ENCODE data around the gene SLC38A4. TPM values are rescaled to one million over a fixed set of nuclear protein-coding genes. Genes with fewer than 3 reads are reported as not detected.

The SLC38A4 gene
- total RNA-seq, 1 experiment from 2014 or later: 2.7 TPM

- no peak for DNase-seq (ENCODE audit: low read depth)
Measured at GRCh38 chr12:46815809-46816208, 10.0 kb downstream of the SLC38A4 start.

DNA sequence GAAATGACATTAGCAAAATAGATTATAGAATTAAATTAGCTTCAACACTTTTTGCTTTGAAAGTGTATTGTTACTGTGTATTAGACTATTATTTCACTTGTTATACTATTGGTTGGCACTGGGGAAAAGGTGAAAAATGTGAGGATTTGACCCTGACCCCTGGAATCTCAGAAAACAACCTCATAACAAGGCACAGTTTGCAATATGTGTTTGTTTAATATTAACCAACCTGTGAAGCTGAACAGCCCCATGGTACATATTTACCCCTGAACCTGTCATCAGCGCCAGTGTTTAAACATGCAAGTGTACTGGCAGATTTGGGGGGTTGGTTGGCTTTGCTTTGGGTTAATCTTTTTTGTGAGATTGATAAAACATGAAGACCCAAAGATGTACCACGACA is 11.7 kb downstream of the SLC38A4 start:
- DNase-seq (ENCODE audit: low read depth): no peak

GRCh38 chr12:46811185-46811584 is 14.6 kb downstream of the SLC38A4 start:
- DNase-seq (ENCODE audit: low read depth): no peak

- no peak for DNase-seq (ENCODE audit: low read depth)
Measured at GRCh38 chr12:46808955-46809697, 16.7 kb downstream of the SLC38A4 start.

DNA sequence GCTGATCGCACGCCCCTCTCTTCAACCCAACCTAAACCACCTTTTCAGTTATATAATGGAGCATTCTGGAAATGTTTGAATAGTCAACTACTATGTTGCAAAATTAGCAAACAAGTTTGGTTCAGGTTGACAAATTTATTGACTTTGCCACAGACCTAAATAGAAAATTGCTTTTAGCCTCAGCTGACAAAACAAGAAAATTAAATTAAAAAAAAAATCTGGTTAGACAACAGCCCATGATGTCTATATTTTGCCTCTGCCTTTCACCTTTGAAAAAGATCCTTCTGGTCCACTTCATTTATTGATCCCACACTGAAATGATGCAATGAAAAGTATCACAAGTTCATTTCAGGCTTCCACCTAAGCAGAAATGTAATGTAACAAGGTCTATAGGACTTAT is 17.5 kb downstream of the SLC38A4 start:
- no peak for DNase-seq (ENCODE audit: low read depth)

GRCh38 chr12:46804054-46804453 is 21.7 kb downstream of the SLC38A4 start:
- no peak for DNase-seq (ENCODE audit: low read depth)

DNA sequence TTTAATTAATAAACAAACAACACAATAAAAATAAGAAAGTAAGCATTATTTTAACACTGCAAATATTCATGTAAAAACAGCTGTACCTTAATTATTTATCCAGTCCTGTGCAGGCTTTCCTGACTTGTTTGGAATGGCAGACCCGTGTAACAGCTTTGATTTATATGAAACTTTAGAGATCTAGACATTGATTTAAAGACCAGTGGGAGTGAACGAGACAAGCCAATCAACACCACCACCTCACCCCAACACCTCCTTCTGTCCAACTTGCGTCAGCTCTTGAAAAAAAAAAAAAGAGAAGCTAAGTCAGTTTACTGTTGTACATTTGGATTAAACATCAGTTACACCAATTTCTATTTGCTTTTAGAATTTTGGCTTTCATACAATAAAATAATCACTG is 22.3 kb downstream of the SLC38A4 start:
- DNase-seq (ENCODE audit: low read depth): no peak

- no peak for DNase-seq (ENCODE audit: low read depth)
Measured at GRCh38 chr12:46801293-46801692, 24.5 kb downstream of the SLC38A4 start.

- no peak for DNase-seq (ENCODE audit: low read depth)
Measured at GRCh38 chr12:46800160-46800559, 25.6 kb downstream of the SLC38A4 start.

- no peak for DNase-seq (ENCODE audit: low read depth)
Measured at GRCh38 chr12:46798648-46799047, 27.1 kb downstream of the SLC38A4 start.

DNA sequence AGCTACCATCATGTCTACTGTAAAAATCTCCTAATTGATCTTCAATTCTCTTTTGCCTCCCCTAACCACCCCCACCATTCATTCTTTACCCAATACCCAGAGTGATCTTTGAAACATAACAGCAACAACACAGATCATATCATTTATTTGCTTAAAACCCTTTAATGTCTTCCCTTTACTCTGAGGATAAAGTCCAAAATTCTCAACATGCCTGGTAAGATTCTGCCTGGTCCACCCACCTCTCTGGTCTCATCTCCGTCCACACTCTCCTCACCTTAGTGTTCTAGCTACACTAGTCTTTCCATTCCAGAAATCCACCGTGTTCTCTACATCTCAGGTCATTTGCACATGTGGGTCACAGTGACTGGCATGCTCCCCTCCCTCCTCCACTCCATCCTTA is 27.7 kb downstream of the SLC38A4 start:
- DNase-seq (ENCODE audit: low read depth): no peak

DNA sequence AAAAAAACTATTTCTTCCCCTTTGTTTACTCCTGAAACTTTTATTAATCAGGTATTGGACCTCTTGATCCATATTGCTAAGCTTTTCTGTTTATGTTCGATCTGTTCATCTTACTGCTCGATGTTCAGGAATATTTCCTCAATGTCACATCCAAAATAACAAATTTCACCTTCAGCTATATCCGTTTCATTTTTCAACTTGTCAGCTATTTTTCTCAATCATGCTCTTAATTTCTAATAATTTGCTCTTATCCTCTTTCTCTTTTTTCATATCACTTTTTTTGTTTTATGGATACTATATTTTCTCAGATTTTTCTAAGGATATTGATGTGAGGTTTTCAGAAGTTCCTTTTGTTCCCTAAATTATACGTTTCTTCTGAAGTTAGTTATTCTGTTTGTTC is 29.8 kb downstream of the SLC38A4 start:
- no peak for DNase-seq (ENCODE audit: low read depth)

- no peak for DNase-seq (ENCODE audit: low read depth)
Measured at GRCh38 chr12:46794593-46795190, 31.1 kb downstream of the SLC38A4 start.

DNA sequence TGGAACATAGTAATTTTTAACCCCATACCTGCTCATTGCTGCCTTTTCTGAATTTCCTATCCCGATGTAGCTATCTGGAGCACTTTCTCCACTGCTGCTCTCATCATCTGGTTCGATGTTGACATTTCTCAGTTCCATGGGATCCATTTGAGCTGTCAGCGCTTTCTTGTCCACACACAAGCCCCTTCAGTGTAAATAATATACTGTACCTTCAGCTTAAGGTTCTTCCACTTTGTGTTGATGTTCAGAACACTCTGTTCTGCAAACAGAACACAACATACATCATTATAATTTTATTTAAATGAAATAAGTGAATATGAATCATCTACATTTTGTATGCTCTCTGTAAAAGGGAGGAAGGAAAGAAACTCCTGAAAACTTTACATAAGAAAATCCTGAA is 32.9 kb downstream of the SLC38A4 start:
- DNase-seq (ENCODE audit: low read depth): no peak

DNA sequence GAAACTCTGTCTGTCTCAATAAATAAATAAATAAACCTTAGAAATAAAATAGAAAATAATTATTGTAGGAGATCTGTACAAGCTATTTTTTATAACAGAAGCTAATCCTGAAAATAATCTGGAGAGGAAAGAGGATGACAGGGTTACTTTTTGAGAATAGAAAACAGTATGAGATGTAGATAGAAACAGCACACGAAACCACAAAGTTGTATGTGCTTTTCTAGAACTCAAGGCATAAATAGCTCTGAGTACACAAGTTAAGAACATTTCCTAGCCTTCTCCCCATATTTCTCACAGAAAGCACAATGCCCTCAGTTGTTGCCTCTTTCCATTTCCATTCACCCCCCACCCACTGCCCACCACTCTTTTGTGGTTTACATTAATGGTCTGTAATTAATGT is 35.7 kb downstream of the SLC38A4 start:
- DNase-seq (ENCODE audit: low read depth): no peak

GRCh38 chr12:46788072-46788887 is 37.5 kb downstream of the SLC38A4 start:
- no peak for DNase-seq (ENCODE audit: low read depth)

- DNase-seq (ENCODE audit: low read depth): peak; percentile 21
Measured at GRCh38 chr12:46787496-46788055, 38.2 kb downstream of the SLC38A4 start.

DNA sequence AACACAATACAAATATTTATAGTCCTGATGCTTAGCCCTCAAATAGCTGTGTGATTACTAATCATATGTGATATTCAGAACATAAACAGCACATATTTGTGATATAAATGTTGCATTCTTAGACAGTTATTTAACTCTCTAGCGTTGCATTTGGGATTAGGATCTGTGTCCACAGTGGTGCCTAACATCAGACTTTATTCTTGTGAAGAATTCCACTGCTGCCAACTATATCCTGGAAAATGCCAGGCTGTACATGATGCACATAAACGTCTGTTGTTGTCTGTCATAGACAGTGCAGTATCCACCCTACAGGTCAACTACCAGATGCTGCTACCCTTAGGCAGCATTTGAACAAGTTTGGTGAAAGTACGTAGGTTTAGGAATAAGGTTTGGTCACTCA is 39.0 kb downstream of the SLC38A4 start:
- peak; percentile 26 for DNase-seq (ENCODE audit: low read depth)

DNA sequence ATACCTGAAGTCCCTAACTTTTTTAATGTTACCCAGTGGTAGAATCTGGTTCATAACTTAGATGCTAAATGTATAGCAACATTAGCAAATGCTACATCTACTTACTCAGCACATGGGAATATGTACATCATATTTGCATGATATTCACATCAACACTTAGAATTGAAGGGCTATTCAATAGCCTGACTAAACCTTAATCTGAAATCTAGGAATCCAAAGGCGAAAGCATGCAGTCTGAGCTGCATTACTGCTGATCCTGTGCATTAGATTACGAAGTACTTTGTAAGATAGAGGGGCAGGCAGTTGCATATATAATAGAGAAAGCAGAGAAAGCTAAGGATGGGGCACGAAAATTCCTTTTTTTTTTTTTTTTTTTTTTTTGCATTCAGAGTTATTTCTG is 40.4 kb downstream of the SLC38A4 start:
- DNase-seq (ENCODE audit: low read depth): no peak

- DNase-seq (ENCODE audit: low read depth): no peak
Measured at GRCh38 chr12:46783871-46784270, 41.9 kb downstream of the SLC38A4 start.

- no peak for DNase-seq (ENCODE audit: low read depth)
Measured at GRCh38 chr12:46779879-46780278, 45.9 kb downstream of the SLC38A4 start.

GRCh38 chr12:46779063-46779462 is 46.7 kb downstream of the SLC38A4 start:
- DNase-seq (ENCODE audit: low read depth): no peak

DNA sequence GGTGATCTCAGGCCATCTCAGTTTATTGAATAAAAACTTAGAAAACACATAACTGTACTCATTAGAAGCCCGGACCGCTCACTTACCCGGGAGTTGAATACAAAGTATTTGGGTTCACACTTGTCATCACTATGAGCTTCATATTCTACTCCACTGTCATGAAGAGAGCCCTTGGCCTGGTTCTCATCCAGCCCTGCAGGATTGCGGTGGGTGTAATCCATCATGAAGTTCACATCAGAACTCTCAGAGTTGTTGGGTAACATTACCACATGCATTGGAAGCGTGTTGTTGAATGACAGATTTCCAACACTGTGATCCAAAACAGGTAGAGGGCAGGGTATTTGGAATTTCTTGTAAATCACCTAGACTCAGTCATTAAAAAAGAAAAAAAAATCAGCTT is 47.4 kb downstream of the SLC38A4 start:
- DNase-seq (ENCODE audit: low read depth): no peak

All from M059J (cell line).